ENCODE measurements around the gene ZRANB1.

GRCh38 chr10:125011926-125012705, 70.2 kb downstream of the ZRANB1 start:
- TF ChIP-seq, protein P1, sequence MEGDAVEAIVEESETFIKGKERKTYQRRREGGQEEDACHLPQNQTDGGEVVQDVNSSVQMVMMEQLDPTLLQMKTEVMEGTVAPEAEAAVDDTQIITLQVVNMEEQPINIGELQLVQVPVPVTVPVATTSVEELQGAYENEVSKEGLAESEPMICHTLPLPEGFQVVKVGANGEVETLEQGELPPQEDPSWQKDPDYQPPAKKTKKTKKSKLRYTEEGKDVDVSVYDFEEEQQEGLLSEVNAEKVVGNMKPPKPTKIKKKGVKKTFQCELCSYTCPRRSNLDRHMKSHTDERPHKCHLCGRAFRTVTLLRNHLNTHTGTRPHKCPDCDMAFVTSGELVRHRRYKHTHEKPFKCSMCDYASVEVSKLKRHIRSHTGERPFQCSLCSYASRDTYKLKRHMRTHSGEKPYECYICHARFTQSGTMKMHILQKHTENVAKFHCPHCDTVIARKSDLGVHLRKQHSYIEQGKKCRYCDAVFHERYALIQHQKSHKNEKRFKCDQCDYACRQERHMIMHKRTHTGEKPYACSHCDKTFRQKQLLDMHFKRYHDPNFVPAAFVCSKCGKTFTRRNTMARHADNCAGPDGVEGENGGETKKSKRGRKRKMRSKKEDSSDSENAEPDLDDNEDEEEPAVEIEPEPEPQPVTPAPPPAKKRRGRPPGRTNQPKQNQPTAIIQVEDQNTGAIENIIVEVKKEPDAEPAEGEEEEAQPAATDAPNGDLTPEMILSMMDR (IDR thresholded peaks at IDR 0.05), result no peak
- TF ChIP-seq POLR2A (IDR thresholded peaks at IDR 0.05), result no peak

Data from testis (tissue), 2 donors.